Astrocyte (in vitro differentiated cells and primary cell): ENCODE measurements around the gene PREPL. TPM values are rescaled to one million over a fixed set of nuclear protein-coding genes. Genes with fewer than 3 reads are reported as not detected.

Experiments used
- DNase-seq: peaks from one replicate; pipeline ENCODE4 v3.0.0-alpha.2; 2010; ENCODE audit warnings: low read depth
- FAIRE-seq: peaks from 2 replicates; lab custom pipeline; 2011; peaks lifted over from hg19 to GRCh38; lab: Jason Lieb, UNC
- H2AFZ ChIP-seq: 2 replicates; pipeline ENCODE4 v1.6.0; 2012; ENCODE audit warnings: low read depth, low read length, inconsistent platforms
- H3K27ac ChIP-seq: 2 replicates; pipeline ENCODE4 v1.5.1; 2011; ENCODE audit warnings: low read depth, low read length, inconsistent platforms
- H3K27me3 ChIP-seq: 2 replicates; pipeline ENCODE4 v1.6.0; 2011; ENCODE audit warnings: low read length, inconsistent platforms; ENCODE audit not compliant: insufficient read depth
- H3K36me3 ChIP-seq: 2 replicates; pipeline ENCODE4 v1.5.1; 2011; ENCODE audit warnings: low read length, inconsistent platforms; ENCODE audit not compliant: insufficient read depth
- H3K4me1 ChIP-seq: 2 replicates; pipeline ENCODE4 v1.5.1; 2011; ENCODE audit warnings: low read length, inconsistent platforms; ENCODE audit not compliant: insufficient read depth
- H3K4me2 ChIP-seq: 2 replicates; pipeline ENCODE4 v1.6.0; 2012; ENCODE audit warnings: low read length, inconsistent platforms
- H3K4me3 ChIP-seq: 2 replicates; pipeline ENCODE4 v1.5.1; 2011; ENCODE audit warnings: low read depth, mild to moderate bottlenecking, low read length, inconsistent platforms; ENCODE audit not compliant: insufficient read depth
- H3K79me2 ChIP-seq: 2 replicates; pipeline ENCODE4 v1.6.0; 2012; ENCODE audit warnings: mild to moderate bottlenecking, low read length, inconsistent platforms; ENCODE audit not compliant: insufficient read depth
- H3K9ac ChIP-seq: 2 replicates; pipeline ENCODE4 v1.6.0; 2012; ENCODE audit warnings: mild to moderate bottlenecking, low read length, inconsistent platforms
- H3K9me3 ChIP-seq: 2 replicates; pipeline ENCODE4 v1.5.1; 2012; ENCODE audit warnings: low read depth, mild to moderate bottlenecking, low read length, inconsistent platforms; ENCODE audit not compliant: insufficient read depth
- H4K20me1 ChIP-seq: 2 replicates; pipeline ENCODE4 v1.6.0; 2012; ENCODE audit warnings: low read length, inconsistent platforms; ENCODE audit not compliant: insufficient read depth
- H3K27ac Mint-ChIP-seq: one replicate; pipeline ENCODE4 v1.8.0; 2021; ENCODE audit warnings: mild to moderate bottlenecking, mixed read lengths; ENCODE audit not compliant: unreplicated experiment
- H3K27me3 Mint-ChIP-seq: one replicate; pipeline ENCODE4 v1.8.0; 2021; ENCODE audit warnings: low read depth, mixed read lengths; ENCODE audit not compliant: unreplicated experiment
- H3K36me3 Mint-ChIP-seq: one replicate; pipeline ENCODE4 v1.8.0; 2021; ENCODE audit warnings: low read depth, mixed read lengths; ENCODE audit not compliant: unreplicated experiment
- H3K4me1 Mint-ChIP-seq: one replicate; pipeline ENCODE4 v1.8.0; 2021; ENCODE audit warnings: low read depth, mixed read lengths; ENCODE audit not compliant: unreplicated experiment
- H3K4me3 Mint-ChIP-seq: one replicate; pipeline ENCODE4 v1.8.0; 2021; ENCODE audit warnings: mild to moderate bottlenecking, moderate library complexity, mixed read lengths; ENCODE audit not compliant: unreplicated experiment
- H3K9me3 Mint-ChIP-seq: one replicate; pipeline ENCODE4 v1.8.0; 2021; ENCODE audit warnings: mild to moderate bottlenecking, mixed read lengths; ENCODE audit not compliant: unreplicated experiment
- EZH2 ChIP-seq: IDR thresholded peaks from 2 replicates; pipeline ENCODE4 v1.6.1; 2012; ENCODE audit warnings: mild to moderate bottlenecking, low read length, inconsistent platforms; ENCODE audit not compliant: insufficient read depth
- total RNA-seq: library from RNA; stranded (reverse); gene quantifications from 2 replicates; pipeline ENCODE4 v1.2.1, GENCODE V29; 2021
- TF ChIP-seq, protein P1 (sequence below): IDR thresholded peaks from 2 replicates; pipeline ENCODE4 v1.5.1; 2011; ENCODE audit warnings: low read depth, mild to moderate bottlenecking, inconsistent platforms, low read length, moderate library complexity; ENCODE audit not compliant: insufficient read depth

Gene PREPL
- total RNA-seq, 1 donor from 2014 or later: 50.6 TPM

DNA sequence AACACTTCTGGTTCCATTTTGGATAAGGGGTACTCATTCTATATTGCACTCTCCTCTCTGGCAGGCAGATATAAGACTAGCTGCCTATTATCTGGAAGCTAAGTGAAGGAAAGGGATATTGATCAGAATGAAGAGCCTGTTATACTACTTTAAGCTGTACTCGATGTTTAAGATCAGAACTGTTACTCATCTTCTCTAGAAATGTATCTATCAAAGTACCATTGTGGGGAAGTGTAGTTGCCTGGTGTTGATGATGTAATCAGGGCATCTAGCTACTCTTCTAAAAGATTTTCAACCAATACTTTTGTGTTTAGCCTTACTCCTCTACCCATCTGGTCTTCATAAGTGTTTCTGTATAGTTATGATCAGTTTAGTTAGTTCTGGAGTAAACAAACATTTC is 6.3 kb upstream of the PREPL start:
- H3K36me3 ChIP-seq: no peaks in the 10 kb centered on the region
- no peak overlapping the region for H3K4me2 ChIP-seq
- H2AFZ ChIP-seq: no peak overlapping the region
- Mint-ChIP-seq H3K9me3 (no peaks in the 10 kb centered on the region), H3K4me1 (peaks cover 2% of the 10 kb centered on the region), H3K27me3 (no peaks in the 10 kb centered on the region), H3K27ac (no peak overlapping the region), H3K4me3 (no peak overlapping the region), H3K36me3 (no peaks in the 10 kb centered on the region)
- H3K27ac ChIP-seq: no peak overlapping the region
- no peak overlapping the region for H3K9ac ChIP-seq
- FAIRE-seq: no peak
- no peak for TF ChIP-seq EZH2
- TF ChIP-seq, protein P1, sequence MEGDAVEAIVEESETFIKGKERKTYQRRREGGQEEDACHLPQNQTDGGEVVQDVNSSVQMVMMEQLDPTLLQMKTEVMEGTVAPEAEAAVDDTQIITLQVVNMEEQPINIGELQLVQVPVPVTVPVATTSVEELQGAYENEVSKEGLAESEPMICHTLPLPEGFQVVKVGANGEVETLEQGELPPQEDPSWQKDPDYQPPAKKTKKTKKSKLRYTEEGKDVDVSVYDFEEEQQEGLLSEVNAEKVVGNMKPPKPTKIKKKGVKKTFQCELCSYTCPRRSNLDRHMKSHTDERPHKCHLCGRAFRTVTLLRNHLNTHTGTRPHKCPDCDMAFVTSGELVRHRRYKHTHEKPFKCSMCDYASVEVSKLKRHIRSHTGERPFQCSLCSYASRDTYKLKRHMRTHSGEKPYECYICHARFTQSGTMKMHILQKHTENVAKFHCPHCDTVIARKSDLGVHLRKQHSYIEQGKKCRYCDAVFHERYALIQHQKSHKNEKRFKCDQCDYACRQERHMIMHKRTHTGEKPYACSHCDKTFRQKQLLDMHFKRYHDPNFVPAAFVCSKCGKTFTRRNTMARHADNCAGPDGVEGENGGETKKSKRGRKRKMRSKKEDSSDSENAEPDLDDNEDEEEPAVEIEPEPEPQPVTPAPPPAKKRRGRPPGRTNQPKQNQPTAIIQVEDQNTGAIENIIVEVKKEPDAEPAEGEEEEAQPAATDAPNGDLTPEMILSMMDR: no peak
- H3K79me2 ChIP-seq: peaks cover 4% of the 10 kb centered on the region
- H3K4me3 ChIP-seq: no peak overlapping the region
- H3K27me3 ChIP-seq: no peaks in the 10 kb centered on the region
- no peak for DNase-seq
- H4K20me1 ChIP-seq: no peaks in the 10 kb centered on the region
- no peaks in the 10 kb centered on the region for H3K9me3 ChIP-seq
- no peaks in the 10 kb centered on the region for H3K4me1 ChIP-seq

DNA sequence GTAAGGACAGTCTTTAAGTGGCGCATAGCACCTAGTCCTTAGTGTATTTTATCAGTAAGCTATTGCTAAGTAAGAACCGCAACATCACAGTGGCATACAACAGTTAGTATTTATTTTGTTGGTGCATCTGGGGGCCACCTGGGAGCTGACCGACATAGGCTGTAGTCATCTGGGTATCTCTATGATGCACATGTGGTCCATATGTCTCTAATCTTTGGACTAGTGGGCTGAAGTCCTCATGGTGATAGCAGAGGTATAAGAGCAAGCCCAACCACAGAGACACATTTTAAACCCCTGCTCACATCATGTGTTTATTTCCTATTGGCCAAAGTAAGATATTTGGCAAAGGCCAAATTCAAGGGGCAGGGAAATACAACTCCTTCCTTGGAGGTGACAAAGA is 3.3 kb upstream of the PREPL start:
- H3K4me2 ChIP-seq: no peak overlapping the region
- H3K27ac ChIP-seq: no peak overlapping the region
- TF ChIP-seq, protein P1: no peak
- no peak for TF ChIP-seq EZH2

DNA sequence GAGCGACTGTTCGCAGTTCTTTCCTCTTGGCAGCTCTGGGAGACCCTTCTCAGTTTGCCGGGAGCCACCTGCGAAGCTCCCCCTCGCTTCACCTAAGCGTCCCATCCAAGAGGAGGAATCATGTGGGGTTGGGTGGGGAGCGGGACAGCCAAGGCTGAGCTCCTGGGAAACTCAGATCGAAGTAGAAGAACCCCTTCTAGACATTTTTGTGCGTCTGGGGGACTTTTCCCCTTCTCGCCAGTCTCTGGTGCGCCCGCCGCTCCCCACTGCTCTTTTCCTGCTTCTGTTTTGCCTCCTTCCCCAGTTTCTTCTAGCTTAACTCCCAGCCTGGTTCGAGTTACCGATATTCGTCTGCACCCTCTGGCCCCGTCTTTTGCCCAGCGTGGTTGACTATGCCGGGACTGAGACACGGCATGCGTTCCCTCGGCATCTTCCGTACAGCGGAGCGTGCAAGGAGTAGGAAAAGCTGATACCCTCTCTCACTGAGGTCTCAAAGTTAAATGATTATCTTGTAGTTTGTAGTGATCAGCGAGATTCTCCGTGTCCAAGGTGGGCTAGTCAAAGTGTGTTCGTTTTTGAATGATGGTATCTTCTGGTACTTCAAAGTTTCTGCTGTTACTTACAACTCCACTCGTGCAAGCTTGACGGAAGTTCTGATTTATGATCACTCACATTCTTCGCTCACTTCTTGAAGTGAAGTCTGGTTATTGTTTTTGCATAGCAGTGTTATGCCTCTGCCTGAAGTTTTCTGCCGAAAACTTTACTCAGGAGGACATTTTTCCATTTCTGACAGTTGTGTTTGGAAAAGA is 1.1 kb upstream of the PREPL start:
- Histone ChIP-seq H3K79me2 (peaks cover 25% of the 10 kb centered on the region), H4K20me1 (peaks cover 17% of the 10 kb centered on the region), H3K36me3 (no peaks in the 10 kb centered on the region), H3K4me3 (peak overlapping the region; percentile 89), H3K9me3 (no peaks in the 10 kb centered on the region), H3K9ac (peak overlapping the region; percentile 90), H3K27me3 (no peaks in the 10 kb centered on the region), H2AFZ (peak overlapping the region; percentile 93), H3K27ac (peak overlapping the region; percentile 100), H3K4me1 (peaks cover 12% of the 10 kb centered on the region), H3K4me2 (peak overlapping the region; percentile 93)
- TF ChIP-seq, protein P1: no peak
- no peak for TF ChIP-seq EZH2
- peak overlapping the region; percentile 95 for H3K4me3 Mint-ChIP-seq
- no peaks in the 10 kb centered on the region for H3K9me3 Mint-ChIP-seq
- peaks cover 15% of the 10 kb centered on the region for H3K4me1 Mint-ChIP-seq
- peak overlapping the region; percentile 93 for H3K27ac Mint-ChIP-seq
- no peaks in the 10 kb centered on the region for H3K27me3 Mint-ChIP-seq
- DNase-seq: peak; percentile 41
- FAIRE-seq: no peak
- no peaks in the 10 kb centered on the region for H3K36me3 Mint-ChIP-seq

More for the DNA sequence above, 3.3 kb upstream of the PREPL start:
- no peaks in the 10 kb centered on the region for H3K9me3 Mint-ChIP-seq
- Histone ChIP-seq H2AFZ (no peak overlapping the region), H3K9me3 (no peaks in the 10 kb centered on the region), H3K79me2 (peaks cover 22% of the 10 kb centered on the region), H3K36me3 (no peaks in the 10 kb centered on the region), H3K9ac (no peak overlapping the region), H4K20me1 (peaks cover 4% of the 10 kb centered on the region), H3K4me1 (peaks cover 6% of the 10 kb centered on the region), H3K4me3 (no peak overlapping the region), H3K27me3 (no peaks in the 10 kb centered on the region)
- FAIRE-seq: no peak
- H3K4me1 Mint-ChIP-seq: peaks cover 7% of the 10 kb centered on the region
- no peak overlapping the region for H3K27ac Mint-ChIP-seq
- H3K4me3 Mint-ChIP-seq: no peak overlapping the region
- H3K36me3 Mint-ChIP-seq: no peaks in the 10 kb centered on the region
- no peaks in the 10 kb centered on the region for H3K27me3 Mint-ChIP-seq
- no peak for DNase-seq
